ENCODE measurements around the gene ASGR2.

GRCh38 chr17:7067198-7067597 is 47.4 kb downstream of the ASGR2 start:
- TF ChIP-seq EZH2phosphoT487 (IDR thresholded peaks at IDR 0.05; ENCODE audit: borderline replicate concordance, low read length) (no peak), EZH2 (IDR thresholded peaks at IDR 0.05; ENCODE audit: low read length, unreplicated experiment) (no peak)

All from PC-3 (cell line).